NCI-H774 (cell line): ENCODE measurements around the gene PRIMPOL.

Experiments
- DNase-seq: peaks from one replicate; lab custom pipeline; 2025; lab: John Stamatoyannopoulos, UW

PRIMPOL gene

GRCh38 chr4:184666670-184667069 lies 17.1 kb downstream of the PRIMPOL start:
- DNase-seq, result no peak

- DNase-seq, result no peak
Observed at GRCh38 chr4:184668096-184668495, 18.6 kb downstream of the PRIMPOL start.

DNA sequence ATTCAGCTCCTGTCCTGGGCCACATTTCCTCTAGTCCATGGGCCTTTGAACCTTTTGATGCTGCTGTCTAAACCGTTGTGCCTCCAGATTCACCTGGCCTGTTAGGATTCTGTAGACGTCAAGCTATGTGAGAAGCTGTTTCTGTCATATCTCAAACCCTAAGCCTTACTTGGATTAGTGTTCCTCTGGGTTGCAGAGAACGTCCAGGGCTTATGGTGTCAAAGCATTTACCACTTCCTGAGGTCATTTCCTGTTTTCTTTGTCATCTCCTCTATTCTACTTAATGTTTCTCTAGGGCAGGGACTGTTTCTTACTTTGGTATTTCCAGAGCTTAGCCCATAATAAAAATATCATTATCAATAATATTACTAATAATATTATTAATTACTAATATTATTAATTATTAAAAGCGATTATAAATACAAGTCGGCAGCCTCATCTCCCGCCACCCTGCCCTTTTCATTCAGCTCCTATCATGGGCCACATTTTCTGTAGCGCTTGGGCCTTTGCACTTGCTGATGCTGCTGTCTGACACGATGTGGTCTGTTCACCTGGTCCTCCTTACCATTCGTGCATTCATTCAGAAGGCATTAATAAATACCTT lies 19.1 kb downstream of the PRIMPOL start:
- DNase-seq, result no peak

- no peak for DNase-seq
Observed at GRCh38 chr4:184669251-184669650, 19.7 kb downstream of the PRIMPOL start.

GRCh38 chr4:184671101-184671500 lies 21.6 kb downstream of the PRIMPOL start:
- DNase-seq, result no peak

GRCh38 chr4:184672741-184673140 lies 23.2 kb downstream of the PRIMPOL start:
- no peak for DNase-seq

GRCh38 chr4:184674011-184674410 lies 24.5 kb downstream of the PRIMPOL start:
- no peak for DNase-seq

- DNase-seq, result no peak
Observed at GRCh38 chr4:184675018-184675417, 25.5 kb downstream of the PRIMPOL start.

DNA sequence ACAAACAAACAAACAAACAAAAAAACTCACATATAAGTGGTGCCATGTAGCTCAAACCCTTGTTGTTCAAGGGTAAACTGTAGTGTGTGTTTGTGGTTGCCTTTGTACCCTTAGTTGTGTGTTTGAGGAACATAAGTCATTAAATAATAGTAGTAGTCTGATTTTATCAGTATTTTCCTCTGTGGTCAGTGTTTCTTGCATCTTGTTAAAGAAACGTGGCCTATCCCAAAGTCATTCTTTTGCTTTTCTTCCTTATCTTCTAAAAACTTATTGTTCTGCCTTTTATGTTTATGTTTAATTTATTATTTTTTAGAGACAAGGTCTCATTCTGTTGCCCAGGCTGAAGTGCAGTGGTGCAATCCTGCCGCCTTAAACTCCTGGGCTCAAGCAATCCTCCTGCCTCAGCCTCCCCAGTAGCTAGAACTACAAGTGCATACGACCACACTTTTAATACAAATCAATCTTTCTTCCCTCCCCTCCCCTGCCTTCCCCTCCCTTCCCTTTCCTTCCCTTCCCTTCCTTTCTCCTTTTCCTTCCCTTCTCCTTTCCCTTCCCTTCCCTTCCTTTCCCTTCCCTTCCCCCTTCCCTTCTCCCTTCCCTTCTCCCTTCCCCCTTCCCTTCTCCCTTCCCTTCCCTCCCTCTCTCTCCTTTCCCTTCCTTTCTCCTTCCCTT lies 26.4 kb downstream of the PRIMPOL start:
- DNase-seq, result no peak

DNA sequence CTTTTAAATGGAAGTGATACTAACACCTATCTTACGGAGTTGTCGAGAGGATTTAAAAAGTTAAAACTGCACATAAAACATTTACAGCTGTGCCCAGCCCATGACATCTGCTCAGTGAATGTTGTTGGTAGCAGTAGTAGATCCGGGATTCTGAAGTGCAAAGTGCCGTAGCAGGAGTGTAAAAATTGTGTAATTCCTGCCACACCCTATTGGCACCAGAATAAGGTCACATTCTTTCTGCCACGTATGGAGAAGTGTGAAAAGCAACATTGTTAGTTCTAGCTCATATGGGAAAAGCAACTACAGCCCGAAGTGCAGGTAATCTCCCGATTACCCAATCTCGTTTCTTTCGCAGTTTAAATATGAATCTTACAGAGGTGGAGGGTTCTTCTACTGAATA lies 31.2 kb downstream of the PRIMPOL start:
- no peak for DNase-seq

GRCh38 chr4:184681916-184682315 lies 32.4 kb downstream of the PRIMPOL start:
- no peak for DNase-seq

- DNase-seq, result no peak
Observed at GRCh38 chr4:184684491-184685189, 35.1 kb downstream of the PRIMPOL start.

DNA sequence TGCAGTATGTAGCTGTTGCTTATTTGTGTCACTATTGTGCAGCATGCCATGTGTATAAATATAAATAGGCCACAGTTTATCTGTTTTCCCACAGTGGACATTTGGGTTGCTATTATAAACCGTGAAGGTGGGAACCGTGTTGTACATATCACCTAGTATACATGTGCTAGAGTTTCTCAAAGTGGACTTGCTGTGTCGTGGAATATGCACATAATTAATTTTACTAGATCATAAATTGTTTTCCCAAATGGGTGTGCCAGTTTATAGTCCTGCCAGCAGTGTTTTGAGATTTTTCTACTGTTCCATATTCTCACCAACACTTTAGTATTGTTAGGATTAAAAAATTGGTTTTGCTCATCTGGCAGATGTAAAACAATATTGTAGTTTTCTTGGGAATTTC lies 38.5 kb downstream of the PRIMPOL start:
- no peak for DNase-seq

DNA sequence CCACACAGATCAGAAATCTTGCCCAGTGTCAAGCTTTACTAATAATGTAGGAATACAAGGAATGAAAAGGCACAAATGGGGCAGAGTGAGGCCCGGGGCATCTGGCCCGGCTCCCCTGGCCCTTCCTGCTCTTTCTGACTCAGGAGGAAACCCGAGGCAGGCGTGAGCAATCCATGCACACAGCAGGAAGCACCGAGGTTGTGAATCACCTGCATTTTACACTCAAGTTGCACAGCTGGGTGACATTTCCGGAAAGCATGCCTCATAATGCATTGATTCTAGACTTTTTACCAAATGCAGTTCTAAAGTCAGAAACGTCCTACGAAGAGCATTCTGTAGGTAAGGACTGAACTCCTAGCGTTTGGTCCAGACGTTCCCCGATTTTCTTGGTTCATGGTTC lies 38.9 kb downstream of the PRIMPOL start:
- DNase-seq, result no peak

DNA sequence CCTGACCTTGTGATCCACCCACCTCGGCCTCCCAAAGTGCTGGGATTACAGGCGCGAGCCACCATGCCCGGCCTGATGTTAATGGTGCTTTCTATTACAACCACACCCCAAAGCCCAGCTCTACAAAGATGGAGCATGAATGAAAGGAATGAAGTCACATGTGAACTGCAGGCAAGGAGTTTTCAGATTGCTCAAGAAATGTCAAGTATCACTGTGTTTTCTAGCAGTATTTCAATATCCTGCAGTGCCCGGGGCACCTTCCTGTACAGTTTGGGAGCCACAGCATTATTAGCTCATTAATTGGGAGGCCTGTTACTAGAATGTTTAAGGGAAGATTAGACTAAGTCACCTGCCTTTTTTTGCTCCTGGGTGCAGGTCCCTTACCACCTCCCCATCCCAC lies 40.1 kb downstream of the PRIMPOL start:
- DNase-seq, result no peak

DNA sequence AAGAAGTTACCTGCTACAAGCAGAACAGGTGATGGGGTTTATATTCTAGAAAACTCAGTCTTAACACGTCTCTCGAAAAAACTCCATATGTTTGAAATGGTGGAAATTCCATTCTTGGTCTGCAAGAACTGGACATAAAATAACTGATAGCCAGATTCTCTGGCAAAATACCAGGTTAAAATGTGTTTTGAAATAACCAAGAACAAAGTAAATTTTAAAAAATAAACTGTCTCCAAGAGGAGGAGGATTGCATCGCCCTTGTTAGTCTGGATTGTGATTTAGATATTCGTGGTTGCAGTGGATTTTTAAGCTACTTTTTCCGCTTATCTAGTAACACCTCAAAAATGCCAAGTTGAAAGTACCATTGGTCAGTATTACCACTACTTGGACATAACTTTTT lies 43.5 kb downstream of the PRIMPOL start:
- no peak for DNase-seq

- no peak for DNase-seq
Observed at GRCh38 chr4:184694412-184694956, 44.9 kb downstream of the PRIMPOL start.

- no peak for DNase-seq
Observed at GRCh38 chr4:184695178-184695896, 45.8 kb downstream of the PRIMPOL start.

DNA sequence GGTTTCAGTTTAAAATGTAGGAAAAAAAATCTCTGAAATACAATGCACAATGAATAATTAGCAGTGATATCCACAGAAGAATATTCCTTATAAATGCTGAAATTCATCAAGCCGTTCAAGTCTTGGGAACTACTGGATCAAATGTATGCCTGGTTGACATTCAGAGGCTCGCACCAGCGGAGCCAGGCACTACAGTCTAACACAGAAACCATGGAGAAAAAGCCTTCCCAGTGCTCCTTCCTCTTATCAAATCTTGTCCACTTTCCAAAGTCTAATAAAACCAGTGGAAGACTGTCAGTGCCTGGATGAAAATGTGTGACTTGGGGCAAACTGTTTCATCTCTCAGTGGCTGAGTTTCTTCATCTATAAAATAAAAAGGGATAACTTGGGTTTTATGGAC lies 48.4 kb downstream of the PRIMPOL start:
- DNase-seq, result no peak

- no peak for DNase-seq
Observed at GRCh38 chr4:184699941-184700340, 50.4 kb downstream of the PRIMPOL start.

DNA sequence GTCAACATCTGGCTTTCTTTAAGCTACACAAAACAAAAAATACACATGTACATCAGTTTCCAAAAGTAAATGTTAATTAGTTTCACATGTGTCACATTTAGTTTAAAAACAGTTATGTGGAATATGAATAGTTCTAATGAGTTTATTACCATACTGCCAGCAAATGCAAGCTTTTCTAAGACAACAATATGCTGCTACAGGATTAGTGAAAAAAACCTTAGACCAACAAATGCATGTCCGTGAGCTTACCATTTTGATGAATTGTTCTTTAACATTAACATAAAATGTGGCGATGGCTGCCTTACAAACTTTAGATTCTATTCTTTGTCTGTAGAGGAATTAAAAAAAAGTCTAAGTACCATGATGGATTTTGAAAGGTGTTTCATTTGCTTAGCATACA lies 52.6 kb downstream of the PRIMPOL start:
- DNase-seq, result no peak

DNA sequence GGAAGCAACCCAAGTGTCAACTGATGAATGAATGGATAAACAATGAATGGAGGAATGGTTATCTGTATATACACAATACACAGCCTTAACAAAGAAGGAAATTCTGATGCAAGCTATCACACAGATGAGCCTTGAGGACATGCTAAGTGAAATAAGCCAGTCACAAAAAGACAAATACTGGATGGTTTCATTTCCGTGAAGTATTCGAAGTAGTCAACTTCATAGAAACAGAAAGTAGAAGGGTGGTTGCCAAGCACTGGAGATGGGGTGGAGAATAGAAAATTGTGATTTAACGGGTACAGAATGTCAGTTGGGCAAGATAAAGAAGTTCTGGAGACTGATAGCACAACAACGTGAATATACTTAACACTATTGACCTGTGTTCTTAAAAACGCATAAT lies 56.2 kb downstream of the PRIMPOL start:
- DNase-seq, result no peak

DNA sequence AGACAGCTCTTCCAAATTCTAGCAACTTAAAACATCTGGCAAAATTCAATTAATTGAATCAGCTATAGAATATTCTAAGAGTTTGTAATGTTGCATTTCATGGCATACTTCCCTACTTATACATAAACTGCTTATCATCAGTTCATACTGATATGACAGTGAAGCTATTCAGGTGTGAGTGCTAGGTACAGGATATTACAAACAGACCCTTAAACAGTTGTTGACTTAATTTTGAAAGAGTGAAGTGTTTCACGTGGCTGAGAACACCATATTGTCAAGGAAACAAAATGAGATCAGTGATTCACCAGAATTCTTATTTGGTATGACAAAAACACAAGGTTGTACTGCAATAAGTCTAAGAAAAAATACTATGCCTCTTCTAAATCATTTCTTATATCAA lies 56.9 kb downstream of the PRIMPOL start:
- no peak for DNase-seq
